Caco-2 (cell line): ENCODE measurements around the gene PSMA3. TPM values are rescaled to one million over a fixed set of nuclear protein-coding genes. Genes with fewer than 3 reads are reported as not detected.
A peak's percentile ranks its signal among the peaks of the same experiment; 100 is the strongest.

Source experiments
- BruUV-seq: library from RNA; stranded (reverse); fragments of 400-500 nt; replicated peaks from 2 replicates; lab custom pipeline; 2021; lab: Mats Ljungman, UMichigan
- CTCF ChIA-PET: fragments of 300-600 bp; sonication (Branson Sonifier 250); formaldehyde crosslinking; loops from one replicate; lab custom pipeline; 2022; ENCODE audit warnings: antibody characterized with exemption; lab: Charles Lee
- POLR2A ChIA-PET: fragments of 300-600 bp; sonication (Branson Sonifier 250); formaldehyde crosslinking; loops from one replicate; lab custom pipeline; 2022; ENCODE audit warnings: antibody characterized with exemption; lab: Charles Lee
- DNase-seq, 2 experiments: peaks; one replicate each; pipeline versions ENCODE4 v3.0.0 to v3.0.0-alpha.2; 2020 to 2022
- H3K27me3 ChIP-seq: replicated peaks from 2 replicates; pipeline ENCODE4 v1.6.0; 2011; ENCODE audit warnings: low read length; ENCODE audit not compliant: control insufficient read depth, insufficient read depth
- H3K36me3 ChIP-seq: 2 replicates; pipeline ENCODE4 v1.5.1; 2011; ENCODE audit warnings: low read length; ENCODE audit not compliant: control insufficient read depth, insufficient read depth
- H3K4me1 ChIP-seq: fragments of 250-450 bp; sonication (Bioruptor Pico); 2 replicates; pipeline ENCODE4 v1.5.1; 2020; ENCODE audit warnings: mild to moderate bottlenecking
- H3K4me3 ChIP-seq: 2 replicates; pipeline ENCODE4 v1.5.1; 2011; ENCODE audit warnings: low read depth, mild to moderate bottlenecking, control low read depth, low read length
- H3K9me3 ChIP-seq: fragments of 250-450 bp; sonication (Bioruptor Pico); 2 replicates; pipeline ENCODE4 v1.5.1; 2020; ENCODE audit warnings: mild to moderate bottlenecking, moderate library complexity
- H3K27ac Mint-ChIP-seq: one replicate; pipeline ENCODE4 v1.8.0; 2022; ENCODE audit warnings: mixed read lengths; ENCODE audit not compliant: unreplicated experiment
- H3K27me3 Mint-ChIP-seq: one replicate; pipeline ENCODE4 v1.8.0; 2022; ENCODE audit warnings: mixed read lengths; ENCODE audit not compliant: insufficient read depth, unreplicated experiment
- H3K36me3 Mint-ChIP-seq: one replicate; pipeline ENCODE4 v1.8.0; 2022; ENCODE audit warnings: mild to moderate bottlenecking, mixed read lengths; ENCODE audit not compliant: insufficient read depth, unreplicated experiment
- H3K4me1 Mint-ChIP-seq: one replicate; pipeline ENCODE4 v1.8.0; 2022; ENCODE audit warnings: low read depth, mixed read lengths; ENCODE audit not compliant: unreplicated experiment
- H3K4me3 Mint-ChIP-seq: one replicate; pipeline ENCODE4 v1.8.0; 2022; ENCODE audit warnings: mild to moderate bottlenecking, moderate library complexity, mixed read lengths; ENCODE audit not compliant: unreplicated experiment
- H3K9me3 Mint-ChIP-seq: one replicate; pipeline ENCODE4 v1.8.0; 2022; ENCODE audit warnings: mixed read lengths; ENCODE audit not compliant: unreplicated experiment
- intact Hi-C: fragments of 100-400 bp; cut with micrococcal nuclease; formaldehyde crosslinking; loops from one replicate; pipeline ENCODE4 v1.10.0; 2022; ENCODE audit not compliant: unreplicated experiment
- total RNA-seq: library from RNA; stranded (reverse); gene quantifications from 2 replicates; pipeline ENCODE4 v1.2.3, GENCODE V29; 2022
- TF ChIP-seq, protein P1 (sequence below), 2 experiments: fragments of 200-600 bp in 1 of 2; IDR thresholded peaks; 1 replicate in 1 of 2; 2 replicates in 1 of 2; pipeline versions ENCODE4 v1.5.1 to v1.8.0; 2011 to 2022; ENCODE audit warnings: antibody characterized with exemption in 1 of 2, control low read depth in 1 of 2, inconsistent platforms in 1 of 2, low read depth in 1 of 2, low read length in 1 of 2, mild to moderate bottlenecking in 1 of 2, moderate library complexity in 1 of 2; ENCODE audit not compliant: insufficient read depth in 1 of 2, severe bottlenecking in 1 of 2, unreplicated experiment in 1 of 2

The PSMA3 gene
- total RNA-seq, 1 experiment from 2014 or later, result 334 TPM

DNA sequence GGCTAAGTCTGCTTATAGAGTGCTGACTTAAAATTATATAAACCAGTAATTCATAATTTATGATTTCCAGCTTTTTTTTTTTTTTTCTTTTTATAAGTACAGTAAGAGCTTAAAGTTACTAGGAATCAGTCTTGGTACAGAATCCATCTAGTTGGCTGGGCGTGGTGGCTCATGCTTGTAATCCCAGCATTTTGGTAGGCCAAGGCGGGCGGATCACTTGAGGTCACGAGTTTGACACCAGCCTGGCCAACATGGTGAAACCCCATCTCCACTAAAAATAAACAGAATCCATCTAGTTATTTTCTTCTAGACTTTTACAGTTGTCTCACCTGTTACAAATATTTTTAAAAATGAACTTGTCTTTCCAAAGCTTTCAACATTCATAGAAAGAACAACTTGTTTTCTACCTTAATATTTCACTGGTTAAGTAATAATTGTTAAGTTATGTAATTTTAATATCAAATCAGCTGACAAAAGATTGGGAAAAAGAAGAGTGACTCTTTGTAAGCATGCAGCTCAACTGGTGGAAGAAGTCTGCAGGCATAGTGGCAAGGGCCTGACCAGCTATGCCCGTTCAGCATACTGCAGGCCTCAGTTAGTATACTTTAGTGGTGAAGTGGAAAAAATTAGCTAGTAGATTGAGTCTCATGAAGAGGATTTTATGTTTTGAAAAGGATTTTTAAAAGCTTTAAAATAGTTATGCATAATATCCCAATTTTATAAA is 17.4 kb upstream of the PSMA3 start:
- ChIA-PET POLR2A (no interaction called here), CTCF (no interaction called here)
- Mint-ChIP-seq H3K27ac (no peak overlapping the region), H3K9me3 (no peaks in the 10 kb centered on the region), H3K27me3 (no peaks in the 10 kb centered on the region), H3K36me3 (no peaks in the 10 kb centered on the region), H3K4me3 (no peak overlapping the region), H3K4me1 (no peaks in the 10 kb centered on the region)
- DNase-seq, result no peak
- TF ChIP-seq, protein P1, sequence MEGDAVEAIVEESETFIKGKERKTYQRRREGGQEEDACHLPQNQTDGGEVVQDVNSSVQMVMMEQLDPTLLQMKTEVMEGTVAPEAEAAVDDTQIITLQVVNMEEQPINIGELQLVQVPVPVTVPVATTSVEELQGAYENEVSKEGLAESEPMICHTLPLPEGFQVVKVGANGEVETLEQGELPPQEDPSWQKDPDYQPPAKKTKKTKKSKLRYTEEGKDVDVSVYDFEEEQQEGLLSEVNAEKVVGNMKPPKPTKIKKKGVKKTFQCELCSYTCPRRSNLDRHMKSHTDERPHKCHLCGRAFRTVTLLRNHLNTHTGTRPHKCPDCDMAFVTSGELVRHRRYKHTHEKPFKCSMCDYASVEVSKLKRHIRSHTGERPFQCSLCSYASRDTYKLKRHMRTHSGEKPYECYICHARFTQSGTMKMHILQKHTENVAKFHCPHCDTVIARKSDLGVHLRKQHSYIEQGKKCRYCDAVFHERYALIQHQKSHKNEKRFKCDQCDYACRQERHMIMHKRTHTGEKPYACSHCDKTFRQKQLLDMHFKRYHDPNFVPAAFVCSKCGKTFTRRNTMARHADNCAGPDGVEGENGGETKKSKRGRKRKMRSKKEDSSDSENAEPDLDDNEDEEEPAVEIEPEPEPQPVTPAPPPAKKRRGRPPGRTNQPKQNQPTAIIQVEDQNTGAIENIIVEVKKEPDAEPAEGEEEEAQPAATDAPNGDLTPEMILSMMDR (IDR thresholded peaks at IDR 0.05; ENCODE audit: insufficient read depth in 1 of 2, low read depth in 1 of 2, low read length in 1 of 2, severe bottlenecking in 1 of 2, unreplicated experiment in 1 of 2), result no peak
- Histone ChIP-seq H3K4me3 (no peak overlapping the region), H3K27me3 (no peaks in the 10 kb centered on the region), H3K9me3 (no peaks in the 10 kb centered on the region), H3K36me3 (no peaks in the 10 kb centered on the region), H3K4me1 (no peaks in the 10 kb centered on the region)
- no TSS peak for BruUV-seq
- intact Hi-C loops, result no loop called here

DNA sequence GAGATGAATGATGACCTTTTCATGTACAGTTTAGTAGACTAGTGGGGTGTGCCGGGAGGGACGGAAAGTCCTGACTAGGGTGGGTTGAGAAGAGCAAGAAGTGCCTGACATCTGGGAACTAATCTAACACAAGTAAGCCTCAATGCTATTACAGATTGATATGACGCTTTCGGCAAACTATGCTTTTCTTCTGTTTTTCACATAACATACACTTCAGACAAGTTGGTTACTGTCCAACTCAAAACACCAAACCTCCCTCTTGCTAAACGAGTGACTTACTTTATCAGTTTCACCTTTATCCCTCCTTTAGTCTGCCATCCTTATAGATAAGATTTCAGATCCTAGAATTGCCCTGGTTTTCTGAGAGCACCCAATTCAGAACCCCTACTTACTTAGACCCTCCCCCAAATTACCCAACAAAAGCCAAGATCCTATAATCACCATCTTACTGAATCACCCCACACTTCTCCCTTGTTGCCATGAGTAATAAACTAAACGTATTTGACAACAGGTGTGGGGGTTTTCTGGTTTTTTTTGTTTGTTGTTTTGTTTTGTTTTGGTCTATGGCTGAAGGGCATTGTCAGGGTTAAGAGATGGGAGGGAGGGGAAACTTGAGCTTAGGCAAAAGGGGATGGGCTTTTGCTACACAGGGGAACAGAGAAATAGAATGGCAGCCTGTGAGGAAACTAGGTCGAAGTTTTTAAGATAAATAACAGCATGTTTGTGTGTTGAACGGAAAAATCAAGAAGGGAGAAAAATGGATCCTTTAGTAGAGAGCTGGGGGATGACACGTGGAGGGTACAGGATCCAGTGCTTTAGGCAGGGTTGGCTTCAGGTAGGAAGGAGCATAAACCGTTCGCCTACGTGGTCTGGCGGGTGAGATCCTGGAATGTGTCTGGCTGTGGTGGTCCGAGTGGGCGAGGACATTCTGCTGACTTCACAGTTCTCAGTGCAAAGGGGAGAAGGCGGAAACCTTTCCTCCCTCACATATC is 6.1 kb upstream of the PSMA3 start:
- H3K4me1 ChIP-seq, result 0 out of 2 replicates have a peak, but pooled peaks cover 6% of the 10 kb centered on the region
- ChIA-PET CTCF (no interaction called here), POLR2A (interaction anchor here (1.2 kb wide), 1 partner anchor 60 kb away, joined by 5 read pairs; the partner anchor contains the start of gene ARID4A)
- H3K27me3 Mint-ChIP-seq, result no peaks in the 10 kb centered on the region
- H3K36me3 Mint-ChIP-seq, result no peaks in the 10 kb centered on the region
- intact Hi-C loops, result no loop called here
- H3K9me3 Mint-ChIP-seq, result no peaks in the 10 kb centered on the region
- no peak overlapping the region for H3K27ac Mint-ChIP-seq
- H3K27me3 ChIP-seq, result no peaks in the 10 kb centered on the region
- TF ChIP-seq, protein P1 (IDR thresholded peaks at IDR 0.05; ENCODE audit: insufficient read depth in 1 of 2, low read depth in 1 of 2, low read length in 1 of 2, severe bottlenecking in 1 of 2, unreplicated experiment in 1 of 2), result no peak
- no TSS peak for BruUV-seq
- no peaks in the 10 kb centered on the region for H3K4me1 Mint-ChIP-seq
- H3K9me3 ChIP-seq, result no peaks in the 10 kb centered on the region
- H3K4me3 ChIP-seq, result peak overlapping the region; percentile 65
- H3K36me3 ChIP-seq, result no peaks in the 10 kb centered on the region; the same call in 1 of the 2 replicates
- DNase-seq, result peak in 1 of 2 experiments; percentile 18
- H3K4me3 Mint-ChIP-seq, result no peak overlapping the region
